Rectal smooth muscle tissue (tissue), 1 donor: Measurements from ENCODE around the gene SNRPA1.

ENCODE experiments used
- H3K27ac ChIP-seq: one replicate; pipeline ENCODE4 v1.7.0; 2013; ENCODE audit warnings: low read depth, low read length, inconsistent platforms
- H3K27me3 ChIP-seq: one replicate; pipeline ENCODE4 v1.7.0; 2013; ENCODE audit warnings: low read length; ENCODE audit not compliant: control insufficient read depth, insufficient read depth
- H3K36me3 ChIP-seq: one replicate; pipeline ENCODE4 v1.7.0; 2013; ENCODE audit warnings: low read length; ENCODE audit not compliant: control insufficient read depth, insufficient read depth
- H3K4me1 ChIP-seq: one replicate; pipeline ENCODE4 v1.7.0; 2013; ENCODE audit warnings: low read length; ENCODE audit not compliant: control insufficient read depth, insufficient read depth
- H3K4me3 ChIP-seq: one replicate; pipeline ENCODE4 v1.7.0; 2013; ENCODE audit warnings: low read length
- H3K9ac ChIP-seq: one replicate; pipeline ENCODE4 v1.7.0; 2013; ENCODE audit warnings: low read length

Gene SNRPA1

GRCh38 chr15:101277038-101277822 lies 17.8 kb downstream of the SNRPA1 start, which contains the start of gene SELENOS:
Gene SELENOS, minus strand, starts transcription at chr15:101277485. Its CDS starts 68 bp downstream, at chr15:101277417.
- Histone ChIP-seq H3K27me3 (no peaks in the 10 kb centered on the region), H3K9ac (peak within 1 kb of the TSS; percentile 90), H3K4me3 (peak within 1 kb of the TSS; percentile 86), H3K36me3 (peaks cover 27% of the 10 kb centered on the region), H3K4me1 (no peaks in the 10 kb centered on the region), H3K27ac (peak within 1 kb of the TSS; percentile 88)

- Histone ChIP-seq H3K27ac (peak overlapping the region; percentile 88), H3K4me3 (peak overlapping the region; percentile 86), H3K27me3 (no peaks in the 10 kb centered on the region), H3K9ac (peak overlapping the region; percentile 90), H3K36me3 (peaks cover 27% of the 10 kb centered on the region), H3K4me1 (no peaks in the 10 kb centered on the region)
Observed at GRCh38 chr15:101276501-101277037, 18.5 kb downstream of the SNRPA1 start.

- Histone ChIP-seq H3K27ac (no peak overlapping the region), H3K4me3 (no peak overlapping the region), H3K4me1 (no peaks in the 10 kb centered on the region), H3K36me3 (peaks cover 35% of the 10 kb centered on the region), H3K27me3 (no peaks in the 10 kb centered on the region), H3K9ac (no peak overlapping the region)
Observed at GRCh38 chr15:101275018-101275417, 20.0 kb downstream of the SNRPA1 start.

GRCh38 chr15:101273534-101273933 lies 21.5 kb downstream of the SNRPA1 start:
- Histone ChIP-seq H3K27ac (no peak overlapping the region), H3K4me1 (no peaks in the 10 kb centered on the region), H3K9ac (no peak overlapping the region), H3K36me3 (peaks cover 35% of the 10 kb centered on the region), H3K4me3 (no peak overlapping the region), H3K27me3 (no peaks in the 10 kb centered on the region)

GRCh38 chr15:101272584-101272983 lies 22.5 kb downstream of the SNRPA1 start:
- no peaks in the 10 kb centered on the region for H3K27me3 ChIP-seq
- no peak overlapping the region for H3K27ac ChIP-seq
- H3K4me1 ChIP-seq, result no peaks in the 10 kb centered on the region
- H3K9ac ChIP-seq, result no peak overlapping the region
- H3K36me3 ChIP-seq, result peaks cover 35% of the 10 kb centered on the region
- no peak overlapping the region for H3K4me3 ChIP-seq

- Histone ChIP-seq H3K4me3 (no peak overlapping the region), H3K4me1 (no peaks in the 10 kb centered on the region), H3K9ac (no peak overlapping the region), H3K36me3 (peaks cover 33% of the 10 kb centered on the region), H3K27ac (no peak overlapping the region), H3K27me3 (no peaks in the 10 kb centered on the region)
Observed at GRCh38 chr15:101269479-101270223, 25.4 kb downstream of the SNRPA1 start.

- Histone ChIP-seq H3K4me3 (no peak overlapping the region), H3K36me3 (peaks cover 17% of the 10 kb centered on the region), H3K27me3 (no peaks in the 10 kb centered on the region), H3K9ac (no peak overlapping the region), H3K4me1 (no peaks in the 10 kb centered on the region), H3K27ac (no peak overlapping the region)
Observed at GRCh38 chr15:101267320-101268104, 27.5 kb downstream of the SNRPA1 start.

- Histone ChIP-seq H3K27me3 (no peaks in the 10 kb centered on the region), H3K9ac (no peak overlapping the region), H3K4me3 (no peak overlapping the region), H3K36me3 (peaks cover 13% of the 10 kb centered on the region), H3K27ac (no peak overlapping the region), H3K4me1 (no peaks in the 10 kb centered on the region)
Observed at GRCh38 chr15:101266787-101267186, 28.3 kb downstream of the SNRPA1 start.

GRCh38 chr15:101266034-101266433 lies 29.0 kb downstream of the SNRPA1 start:
- H3K4me1 ChIP-seq, result no peaks in the 10 kb centered on the region
- H3K27ac ChIP-seq, result no peak overlapping the region

GRCh38 chr15:101264911-101265641 lies 30.0 kb downstream of the SNRPA1 start:
- Histone ChIP-seq H3K4me3 (no peak overlapping the region), H3K27ac (no peak overlapping the region), H3K36me3 (no peaks in the 10 kb centered on the region), H3K27me3 (no peaks in the 10 kb centered on the region), H3K4me1 (no peaks in the 10 kb centered on the region), H3K9ac (no peak overlapping the region)

More at GRCh38 chr15:101266034-101266433, 29.0 kb downstream of the SNRPA1 start:
- Histone ChIP-seq H3K4me3 (no peak overlapping the region), H3K36me3 (peaks cover 7% of the 10 kb centered on the region), H3K9ac (no peak overlapping the region), H3K27me3 (no peaks in the 10 kb centered on the region)

GRCh38 chr15:101264011-101264410 lies 31.0 kb downstream of the SNRPA1 start:
- Histone ChIP-seq H3K4me3 (no peak overlapping the region), H3K36me3 (no peaks in the 10 kb centered on the region), H3K4me1 (no peaks in the 10 kb centered on the region), H3K27ac (no peak overlapping the region), H3K9ac (no peak overlapping the region), H3K27me3 (no peaks in the 10 kb centered on the region)
